ENCODE measurements around the gene MTRFR.

The MTRFR gene

GRCh38 chr12:123267335-123267920 is 34.2 kb downstream of the MTRFR start:
- TF ChIP-seq CTCF (IDR thresholded peaks at IDR 0.05; ENCODE audit: low read depth, low read length), result no peak
- DNase-seq (ENCODE audit: low read depth in 2 of 2), result no peak
- H3K4me3 ChIP-seq (replicated peaks in 1 of 2; ENCODE audit: low read depth in 2 of 2, low read length in 2 of 2), result no peak overlapping the region

- no peak overlapping the region for H3K4me3 ChIP-seq (replicated peaks in 1 of 2; ENCODE audit: low read depth in 2 of 2, low read length in 2 of 2)
- DNase-seq (ENCODE audit: low read depth in 2 of 2), result no peak
- no peak for TF ChIP-seq CTCF (IDR thresholded peaks at IDR 0.05; ENCODE audit: low read depth, low read length)
Observed at GRCh38 chr12:123267991-123268843, 35.0 kb downstream of the MTRFR start.

GRCh38 chr12:123268850-123269249 is 35.6 kb downstream of the MTRFR start:
- peak overlapping the region in 1 of 2 donors; percentile 82 for H3K4me3 ChIP-seq (replicated peaks in 1 of 2; ENCODE audit: low read depth in 2 of 2, low read length in 2 of 2)
- TF ChIP-seq CTCF (IDR thresholded peaks at IDR 0.05; ENCODE audit: low read depth, low read length), result no peak
- no peak for DNase-seq (ENCODE audit: low read depth in 2 of 2)

GRCh38 chr12:123269395-123269892 is 36.2 kb downstream of the MTRFR start:
- TF ChIP-seq CTCF (IDR thresholded peaks at IDR 0.05; ENCODE audit: low read depth, low read length), result no peak
- peak overlapping the region; percentile 75 to 82 for H3K4me3 ChIP-seq (replicated peaks in 1 of 2; ENCODE audit: low read depth in 2 of 2, low read length in 2 of 2)
- peak; percentile 66 to 75 for DNase-seq (ENCODE audit: low read depth in 2 of 2)

- H3K4me3 ChIP-seq (replicated peaks in 1 of 2; ENCODE audit: low read depth in 2 of 2, low read length in 2 of 2), result peak overlapping the region; percentile 75 to 82
- TF ChIP-seq CTCF (IDR thresholded peaks at IDR 0.05; ENCODE audit: low read depth, low read length), result no peak
- DNase-seq (ENCODE audit: low read depth in 2 of 2), result no peak
Observed at GRCh38 chr12:123269896-123270213, 36.6 kb downstream of the MTRFR start.

- DNase-seq (ENCODE audit: low read depth in 2 of 2), result peak; percentile 50 to 53
- TF ChIP-seq CTCF (IDR thresholded peaks at IDR 0.05; ENCODE audit: low read depth, low read length), result no peak
- peak overlapping the region; percentile 75 to 82 for H3K4me3 ChIP-seq (replicated peaks in 1 of 2; ENCODE audit: low read depth in 2 of 2, low read length in 2 of 2)
Observed at GRCh38 chr12:123270214-123271000, 37.2 kb downstream of the MTRFR start.

All from cardiac fibroblast (primary cell).